GM06990 (cell line): Measurements from ENCODE around the gene CD34.

Experiments used
- DNase-seq: peaks from one replicate; pipeline ENCODE4 v3.0.0-alpha.2; 2011; ENCODE audit not compliant: insufficient read length; ENCODE audit errors: extremely low read depth
- H3K27me3 ChIP-seq: replicated peaks from 2 replicates; pipeline ENCODE4 v1.6.0; 2011; ENCODE audit warnings: low read length; ENCODE audit not compliant: control insufficient read depth, insufficient read depth
- H3K36me3 ChIP-seq: 2 replicates; pipeline ENCODE4 v1.5.1; 2011; ENCODE audit warnings: low read length; ENCODE audit not compliant: control insufficient read depth, insufficient read depth
- H3K4me3 ChIP-seq: replicated peaks from 2 replicates; pipeline ENCODE4 v1.5.1; 2011; ENCODE audit warnings: low read depth, mild to moderate bottlenecking, control low read depth, low read length
- CTCF ChIP-seq: IDR thresholded peaks from 2 replicates; pipeline ENCODE4 v1.5.1; 2011; ENCODE audit warnings: low read length, control low read depth, mild to moderate bottlenecking, inconsistent platforms; ENCODE audit not compliant: insufficient read depth, poor library complexity, severe bottlenecking

CD34 gene

GRCh38 chr1:207837673-207838072, 73.3 kb downstream of the CD34 start:
- TF ChIP-seq CTCF: no peak
- no peak for DNase-seq
- Histone ChIP-seq H3K27me3 (no peaks in the 10 kb centered on the region), H3K4me3 (no peak overlapping the region), H3K36me3 (no peaks in the 10 kb centered on the region)

- no peak for DNase-seq
- no peaks in the 10 kb centered on the region for H3K36me3 ChIP-seq
- H3K4me3 ChIP-seq: no peak overlapping the region
- no peaks in the 10 kb centered on the region for H3K27me3 ChIP-seq
- TF ChIP-seq CTCF: no peak
Measured at GRCh38 chr1:207836591-207837347, 74.2 kb downstream of the CD34 start.

GRCh38 chr1:207835958-207836357, 75.0 kb downstream of the CD34 start:
- H3K27me3 ChIP-seq: no peaks in the 10 kb centered on the region
- no peak for DNase-seq
- no peaks in the 10 kb centered on the region for H3K36me3 ChIP-seq
- TF ChIP-seq CTCF: no peak
- no peak overlapping the region for H3K4me3 ChIP-seq

GRCh38 chr1:207833956-207834660, 76.8 kb downstream of the CD34 start:
- Histone ChIP-seq H3K27me3 (no peaks in the 10 kb centered on the region), H3K36me3 (no peaks in the 10 kb centered on the region), H3K4me3 (no peak overlapping the region)
- DNase-seq: no peak
- no peak for TF ChIP-seq CTCF

- no peak for DNase-seq
- no peak for TF ChIP-seq CTCF
- no peak overlapping the region for H3K4me3 ChIP-seq
- no peaks in the 10 kb centered on the region for H3K36me3 ChIP-seq
- no peaks in the 10 kb centered on the region for H3K27me3 ChIP-seq
Measured at GRCh38 chr1:207833381-207833780, 77.5 kb downstream of the CD34 start.
